A673 (cell line): Measurements from ENCODE around the gene ACBD7. TPM values are rescaled to one million over a fixed set of nuclear protein-coding genes. Genes with fewer than 3 reads are reported as not detected.

ENCODE experiments used
- BruUV-seq: library from RNA; stranded (reverse); fragments of 400-500 nt; replicated peaks from 2 replicates; lab custom pipeline; 2021; lab: Mats Ljungman, UMichigan
- CTCF ChIA-PET: fragments of 300-600 bp; sonication (Branson Sonifier 250); formaldehyde crosslinking; loops from one replicate; lab custom pipeline; 2022; ENCODE audit warnings: antibody characterized with exemption; lab: Charles Lee
- POLR2A ChIA-PET: fragments of 300-600 bp; sonication (Branson Sonifier 250); formaldehyde crosslinking; loops from one replicate; lab custom pipeline; 2022; ENCODE audit warnings: antibody characterized with exemption; ENCODE audit not compliant: low non-redundant PET; lab: Charles Lee
- DNase-seq: peaks from one replicate; pipeline ENCODE4 v3.0.0-alpha.2; 2015; ENCODE audit warnings: low spot score
- H3K27ac ChIP-seq: fragments of 200-600 bp; sonication (generic); 2 replicates; pipeline ENCODE4 v1.5.1; 2016; ENCODE audit warnings: mixed run types, low read depth, mild to moderate bottlenecking, mixed read lengths, antibody characterized with exemption, low read length; ENCODE audit not compliant: poor library complexity, severe bottlenecking
- H3K27me3 ChIP-seq: fragments of 200-600 bp; sonication (generic); replicated peaks from 2 replicates; pipeline ENCODE4 v1.6.1; 2017; ENCODE audit warnings: mixed run types, low read depth, mild to moderate bottlenecking, mixed read lengths, antibody characterized with exemption, low read length; ENCODE audit not compliant: insufficient read depth, poor library complexity
- H3K36me3 ChIP-seq: fragments of 200-600 bp; sonication (generic); 2 replicates; pipeline ENCODE4 v1.6.1; 2016; ENCODE audit warnings: mixed run types, mild to moderate bottlenecking, mixed read lengths, antibody characterized with exemption, low read length; ENCODE audit not compliant: insufficient read depth, poor library complexity, severe bottlenecking
- H3K4me1 ChIP-seq: fragments of 200-600 bp; sonication (generic); 2 replicates; pipeline ENCODE4 v1.6.1; 2017; ENCODE audit warnings: mixed run types, mild to moderate bottlenecking, mixed read lengths, antibody characterized with exemption, low read length; ENCODE audit not compliant: insufficient read depth, poor library complexity, severe bottlenecking
- H3K4me3 ChIP-seq: fragments of 200-600 bp; sonication (generic); 2 replicates; pipeline ENCODE4 v1.5.1; 2016; ENCODE audit warnings: low read depth, mixed run types, mild to moderate bottlenecking, mixed read lengths, low read length; ENCODE audit not compliant: poor library complexity, severe bottlenecking
- H3K9me3 ChIP-seq: fragments of 200-600 bp; sonication (generic); 2 replicates; pipeline ENCODE4 v1.6.1; 2016; ENCODE audit warnings: mixed run types, low read depth, mild to moderate bottlenecking, mixed read lengths, antibody characterized with exemption, low read length; ENCODE audit not compliant: poor library complexity, severe bottlenecking
- EZH2 ChIP-seq: fragments of 200-600 bp; sonication (generic); IDR thresholded peaks from 2 replicates; pipeline ENCODE4 v1.6.1; 2017; ENCODE audit warnings: borderline replicate concordance, low read depth, mild to moderate bottlenecking, mixed read lengths, antibody characterized with exemption, low read length; ENCODE audit not compliant: poor library complexity, severe bottlenecking
- intact Hi-C: fragments of 100-400 bp; cut with micrococcal nuclease; formaldehyde crosslinking; loops from one replicate; pipeline ENCODE4 v1.10.0; 2022; ENCODE audit not compliant: unreplicated experiment
- total RNA-seq: library from RNA; stranded (reverse); gene quantifications from 2 replicates; pipeline ENCODE4 v1.2.3, GENCODE V29; 2021
- TF ChIP-seq, protein P1 (sequence below): fragments of 300-800, 200-600 bp; sonication (generic); conservative IDR thresholded peaks from 2 replicates; pipeline ENCODE4 v1.5.1; 2017; ENCODE audit warnings: low read depth, mild to moderate bottlenecking, antibody characterized with exemption, low read length, moderate library complexity, mixed read lengths

ACBD7 gene
- total RNA-seq, 1 experiment from 2014 or later: 2.0 TPM

DNA sequence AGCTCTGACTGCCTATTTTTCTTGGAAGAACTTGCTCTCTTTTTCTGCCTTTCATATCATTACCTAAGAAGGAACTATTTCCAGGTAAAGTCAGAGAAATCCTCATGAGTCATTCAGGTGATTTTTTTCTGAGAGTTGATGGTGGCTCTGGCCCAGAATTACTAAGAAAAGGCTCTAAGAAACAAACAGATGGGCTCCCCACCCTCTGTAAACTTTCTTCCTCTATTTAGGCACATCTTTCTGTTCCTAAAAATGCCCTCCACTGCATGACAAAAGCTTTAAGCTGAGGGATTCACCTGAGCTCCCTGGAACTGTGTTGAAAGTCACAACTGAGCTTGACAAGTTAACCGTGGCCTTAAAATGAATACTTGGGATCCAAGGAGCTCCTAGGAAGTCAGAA lies 43.2 kb downstream of the ACBD7 start:
- BruUV-seq: no TSS peak
- H3K27ac ChIP-seq: no peak overlapping the region
- DNase-seq: no peak
- intact Hi-C loops: no loop called here
- no peak overlapping the region for H3K4me3 ChIP-seq
- TF ChIP-seq, protein P1, sequence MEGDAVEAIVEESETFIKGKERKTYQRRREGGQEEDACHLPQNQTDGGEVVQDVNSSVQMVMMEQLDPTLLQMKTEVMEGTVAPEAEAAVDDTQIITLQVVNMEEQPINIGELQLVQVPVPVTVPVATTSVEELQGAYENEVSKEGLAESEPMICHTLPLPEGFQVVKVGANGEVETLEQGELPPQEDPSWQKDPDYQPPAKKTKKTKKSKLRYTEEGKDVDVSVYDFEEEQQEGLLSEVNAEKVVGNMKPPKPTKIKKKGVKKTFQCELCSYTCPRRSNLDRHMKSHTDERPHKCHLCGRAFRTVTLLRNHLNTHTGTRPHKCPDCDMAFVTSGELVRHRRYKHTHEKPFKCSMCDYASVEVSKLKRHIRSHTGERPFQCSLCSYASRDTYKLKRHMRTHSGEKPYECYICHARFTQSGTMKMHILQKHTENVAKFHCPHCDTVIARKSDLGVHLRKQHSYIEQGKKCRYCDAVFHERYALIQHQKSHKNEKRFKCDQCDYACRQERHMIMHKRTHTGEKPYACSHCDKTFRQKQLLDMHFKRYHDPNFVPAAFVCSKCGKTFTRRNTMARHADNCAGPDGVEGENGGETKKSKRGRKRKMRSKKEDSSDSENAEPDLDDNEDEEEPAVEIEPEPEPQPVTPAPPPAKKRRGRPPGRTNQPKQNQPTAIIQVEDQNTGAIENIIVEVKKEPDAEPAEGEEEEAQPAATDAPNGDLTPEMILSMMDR: no peak
- TF ChIP-seq EZH2: no peak
- CTCF ChIA-PET: no interaction called here
- H3K27me3 ChIP-seq: no peaks in the 10 kb centered on the region
- H3K9me3 ChIP-seq: no peaks in the 10 kb centered on the region
- POLR2A ChIA-PET: no interaction called here
- H3K4me1 ChIP-seq: no peaks in the 10 kb centered on the region
- H3K36me3 ChIP-seq: no peaks in the 10 kb centered on the region

DNA sequence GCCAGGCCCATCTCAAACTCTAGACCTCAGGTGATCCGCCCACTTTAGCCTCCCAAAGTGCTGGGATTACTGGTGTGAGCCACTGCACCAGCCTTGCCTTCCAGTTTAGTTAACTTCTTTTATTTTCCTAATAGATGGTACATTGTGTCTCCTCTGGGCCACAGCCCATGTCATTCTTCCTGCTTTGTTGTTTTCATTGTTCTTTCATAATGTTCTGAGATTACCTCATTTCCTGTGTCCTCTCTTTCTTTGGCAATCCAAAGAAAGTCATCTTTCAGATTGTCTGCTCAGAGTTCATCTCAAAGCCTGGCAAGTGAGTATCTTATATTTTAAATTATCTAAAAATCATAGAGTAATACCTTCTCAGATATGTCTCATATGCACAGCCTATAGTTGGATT lies 44.9 kb downstream of the ACBD7 start, which contains the start of gene OLAH:
OLAH (plus strand) TSS at position 270 of the 400 bp plus-strand sequence. CDS start 3,346 bp downstream, outside the sequence.
- no peak for TF ChIP-seq EZH2
- TF ChIP-seq, protein P1: no peak
- H3K27me3 ChIP-seq: no peaks in the 10 kb centered on the region
- no peaks in the 10 kb centered on the region for H3K36me3 ChIP-seq
- no peak within 1 kb of the TSS for H3K4me3 ChIP-seq
- DNase-seq: peak; percentile 39
- ChIA-PET POLR2A (no interaction called here), CTCF (no interaction called here)
- H3K27ac ChIP-seq: no peak within 1 kb of the TSS
- BruUV-seq: no TSS peak
- H3K4me1 ChIP-seq: no peaks in the 10 kb centered on the region
- no peaks in the 10 kb centered on the region for H3K9me3 ChIP-seq
- intact Hi-C loops: no loop called here

DNA sequence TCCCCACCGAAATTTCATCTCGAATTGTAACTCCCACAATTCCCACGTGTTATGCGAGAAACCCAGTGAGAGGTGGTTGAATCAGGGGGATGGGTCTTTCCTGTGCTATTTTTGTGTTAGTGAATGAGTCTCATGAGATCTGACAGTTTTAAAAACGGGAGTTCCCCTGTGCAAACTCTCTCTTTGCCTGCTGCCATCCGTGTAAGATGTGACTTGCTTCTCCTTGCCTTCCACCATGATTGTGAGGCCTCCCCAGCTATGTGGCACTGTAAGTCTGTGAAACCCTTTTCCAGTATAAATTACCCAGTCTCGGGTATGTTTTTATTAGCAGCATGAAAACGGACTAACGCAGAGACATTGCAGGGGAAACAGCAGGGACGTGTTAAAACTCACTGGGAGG lies 50.2 kb downstream of the ACBD7 start:
- no peak for DNase-seq
- no peaks in the 10 kb centered on the region for H3K27me3 ChIP-seq
- no TSS peak for BruUV-seq
- intact Hi-C loops: no loop called here
- H3K9me3 ChIP-seq: no peaks in the 10 kb centered on the region
- no peaks in the 10 kb centered on the region for H3K4me1 ChIP-seq
- H3K27ac ChIP-seq: no peak overlapping the region
- POLR2A ChIA-PET: no interaction called here
- H3K36me3 ChIP-seq: no peaks in the 10 kb centered on the region
- CTCF ChIA-PET: no interaction called here
- H3K4me3 ChIP-seq: no peak overlapping the region
- TF ChIP-seq, protein P1: no peak
- TF ChIP-seq EZH2: no peak
